Psoas muscle (tissue), 8 donors: Measurements from ENCODE around the gene ACKR1. TPM values are rescaled to one million over a fixed set of nuclear protein-coding genes. Genes with fewer than 3 reads are reported as not detected.
A peak's percentile ranks its signal among the peaks of the same experiment; 100 is the strongest.

ENCODE experiments used
- ATAC-seq, 4 donors: fragments of 200-7000 bp; cut with Tn5 transposase; one replicate each; pipeline ENCODE4 v1.9.1; 2020; ENCODE audit warnings: moderate library complexity in 3 of 4, mild to moderate bottlenecking in 2 of 4
- DNase-seq, 2 donors: peaks; one replicate each; pipeline ENCODE4 v3.0.0-alpha.2; 2020
- H3K27ac ChIP-seq: fragments of 200-600 bp; one replicate; pipeline ENCODE4 v1.8.0; 2022
- H3K27me3 ChIP-seq, 3 donors: fragments of 200-600 bp in 1 of 3; one replicate each; pipeline versions ENCODE4 v1.6.1 to v1.8.0; 2013 to 2022; ENCODE audit warnings: low read length in 2 of 3, mild to moderate bottlenecking in 2 of 3, moderate library complexity in 1 of 3; ENCODE audit not compliant: insufficient read depth in 3 of 3
- H3K36me3 ChIP-seq, 2 donors: fragments of 200-600 bp in 1 of 2; one replicate each; pipeline versions ENCODE4 v1.6.1 to v1.8.0; 2013 to 2022; ENCODE audit warnings: low read depth in 1 of 2, mild to moderate bottlenecking in 1 of 2, moderate library complexity in 1 of 2; ENCODE audit not compliant: insufficient read depth in 1 of 2
- H3K4me1 ChIP-seq: fragments of 200-600 bp; one replicate; pipeline ENCODE4 v1.8.0; 2022
- H3K4me3 ChIP-seq: fragments of 200-600 bp; one replicate; pipeline ENCODE4 v1.8.0; 2022; ENCODE audit warnings: mild to moderate bottlenecking
- H3K9me3 ChIP-seq: fragments of 200-600 bp; one replicate; pipeline ENCODE4 v1.8.0; 2022
- CTCF ChIP-seq: fragments of 200-600 bp; IDR thresholded peaks from one replicate; pipeline ENCODE4 v1.8.0; 2022; ENCODE audit warnings: antibody characterized with exemption
- whole genome bisulfite sequencing, 3 donors: extraction: QIAGEN DNeasy Blood & Tissue Kit; methylation state at CpG; one replicate each; pipeline versions ENCODE4 v1.1.6 to v1.1.7; 2013; 5-methylcytosine and 5-hydroxymethylcytosine counted together
- intact Hi-C, 2 donors: fragments of 100-400 bp; cut with DNase I; formaldehyde crosslinking; loops; one replicate each; pipeline versions ENCODE4 v1.11.0 to v1.14.2; 2022
- long read RNA-seq, 2 donors: library from polyadenylated mRNA; unstranded; transcript quantifications; one replicate each; pipeline ENCODE4 v2.0.0, GENCODE V29; 2021
- polyA plus RNA-seq, 3 donors: library from polyadenylated mRNA; stranded (reverse); fragments of 200-250 nt; gene quantifications; one replicate each; pipeline ENCODE4 v1.2.3, GENCODE V29; 2013
- total RNA-seq, 4 donors: library from RNA; stranded (reverse); fragmentation: NEBNext Ultra II Directional in 2 of 4; extraction: Animal tissue kit (Norgen Biotek cat#: 25700) in 2 of 4; gene quantifications; one replicate each; pipeline versions ENCODE4 v1.2.1 to v1.2.4, GENCODE V29; 2021 to 2023
- donor health status: healthy with polysubstance abuse.
- donor health status: DM: no; HTN: no; CAD: no; lungs with moderate emphysema.
- donor health status: Bipolar disorder and iron deficiency.
- donor health status: healthy.
- donor health status: DM: yes; HTN: yes; CAD: no.
- donor health status: DM: no; HTN: no; CAD: no.
- donor health status: DM: no; HTN: no; CAD: no.
- donor health status: DM: yes; HTN: yes; CAD: no.

ACKR1 gene
- total RNA-seq (10 to 100 TPM; 11.1 to 24.0 (median 15.1) TPM), polyA plus RNA-seq (10 to 100 TPM; 11.8 to 21.2 (median 16.3) TPM)
- long read RNA-seq, donor 1, transcript ACKR1-202 (2 exons, 2,008 nt) = major isoform, 5 of 6 reads
- long read RNA-seq, donor 1, partial matches to known transcripts = 0 of 6 reads
- long read RNA-seq, donor 1, other reads (novel, unspliced or antisense) = 0 of 6 reads
- long read RNA-seq, donor 2, transcript ACKR1-202 (2 exons, 2,008 nt) = major isoform, 19 of 22 reads
- long read RNA-seq, donor 2, partial matches to known transcripts = 0 of 22 reads
- long read RNA-seq, donor 2, other reads (novel, unspliced or antisense) = 0 of 22 reads

- H3K4me1 ChIP-seq = no peaks in the 10 kb centered on the region
- no peak for TF ChIP-seq CTCF
- no peak within 1 kb of the TSS for H3K27ac ChIP-seq
- H3K27me3 ChIP-seq = peaks cover 2 to 32% (median 4%) of the 10 kb centered on the region in 3 donors
- intact Hi-C loops = no loop called here
- no peak for ATAC-seq
- H3K9me3 ChIP-seq = no peaks in the 10 kb centered on the region
- no peaks in the 10 kb centered on the region for H3K36me3 ChIP-seq
- no peak for DNase-seq
- H3K4me3 ChIP-seq = peak within 1 kb of the TSS; percentile 22
- WGBS, 3 donors = 50 to 58% (median 55%) methylated on average over 13 of the region's 13 CpGs
These were observed at the start of gene ACKR1 for GRCh38 chr1:159204161-159205141. Gene ACKR1 (plus strand): TSS chr1:159204875. CDS start chr1:159204960, 85 bp downstream.

- DNase-seq = peak; percentile 72 to 81
- peak overlapping the region; percentile 82 for H3K27ac ChIP-seq
- no peaks in the 10 kb centered on the region for H3K9me3 ChIP-seq
- TF ChIP-seq CTCF = peak; percentile 94
- peak; percentile 94 to 99 (median 98) for ATAC-seq
- peaks cover 9% of the 10 kb centered on the region for H3K4me1 ChIP-seq
- H3K4me3 ChIP-seq = peak overlapping the region; percentile 6
- intact Hi-C loops = loop anchor here (2.0 to 5.0 kb wide), 3 partner anchors 36 to 52 kb away; no protein-coding TSS in a partner anchor
- peaks cover 0 to 12% (median 0%) of the 10 kb centered on the region in 3 donors for H3K27me3 ChIP-seq
- no peaks in the 10 kb centered on the region for H3K36me3 ChIP-seq
- WGBS, 3 donors = 0 to 4% (median 2%) methylated on average over 4 of the region's 4 CpGs
These were observed 43.5 kb upstream of the ACKR1 start for GRCh38 chr1:159161001-159161718.

- Histone ChIP-seq H3K4me3 (no peak overlapping the region), H3K27me3 (peaks cover 0 to 12% (median 3%) of the 10 kb centered on the region in 3 donors), H3K27ac (peak overlapping the region; percentile 82), H3K9me3 (no peaks in the 10 kb centered on the region), H3K4me1 (peaks cover 9% of the 10 kb centered on the region), H3K36me3 (no peaks in the 10 kb centered on the region)
- WGBS, 3 donors = 85 to 91% (median 87%) methylated on average over 1 of the region's 1 CpG
- DNase-seq (no peak), ATAC-seq (no peak)
- intact Hi-C loops = loop anchor here (2.0 to 5.0 kb wide), 3 partner anchors 36 to 51 kb away; no protein-coding TSS in a partner anchor
- TF ChIP-seq CTCF = no peak
These were observed 43.0 kb upstream of the ACKR1 start for GRCh38 chr1:159161719-159162026.

GRCh38 chr1:159162516-159163265, 42.0 kb upstream of the ACKR1 start:
- DNase-seq (no peak), ATAC-seq (no peak)
- no peak overlapping the region for H3K27ac ChIP-seq
- intact Hi-C loops = loop anchor here (5.0 kb wide), 2 partner anchors 35 to 50 kb away; no protein-coding TSS in a partner anchor
- no peaks in the 10 kb centered on the region for H3K9me3 ChIP-seq
- peaks cover 0 to 17% (median 4%) of the 10 kb centered on the region in 3 donors for H3K27me3 ChIP-seq
- no peak overlapping the region for H3K4me3 ChIP-seq
- 84 to 93% (median 87%) methylated on average over 4 of the region's 4 CpGs for WGBS, 3 donors
- no peaks in the 10 kb centered on the region for H3K36me3 ChIP-seq
- peaks cover 9% of the 10 kb centered on the region for H3K4me1 ChIP-seq
- no peak for TF ChIP-seq CTCF
